A673 (cell line): Measurements from ENCODE around the gene TPM1.

Source experiments
- EZH2 ChIP-seq: fragments of 200-600 bp; sonication (generic); IDR thresholded peaks from 2 replicates; pipeline ENCODE4 v1.6.1; 2017; ENCODE audit warnings: borderline replicate concordance, low read depth, mild to moderate bottlenecking, mixed read lengths, antibody characterized with exemption, low read length; ENCODE audit not compliant: poor library complexity, severe bottlenecking
- TF ChIP-seq, protein P1 (sequence below): fragments of 300-800, 200-600 bp; sonication (generic); conservative IDR thresholded peaks from 2 replicates; pipeline ENCODE4 v1.5.1; 2017; ENCODE audit warnings: low read depth, mild to moderate bottlenecking, antibody characterized with exemption, low read length, moderate library complexity, mixed read lengths

DNA sequence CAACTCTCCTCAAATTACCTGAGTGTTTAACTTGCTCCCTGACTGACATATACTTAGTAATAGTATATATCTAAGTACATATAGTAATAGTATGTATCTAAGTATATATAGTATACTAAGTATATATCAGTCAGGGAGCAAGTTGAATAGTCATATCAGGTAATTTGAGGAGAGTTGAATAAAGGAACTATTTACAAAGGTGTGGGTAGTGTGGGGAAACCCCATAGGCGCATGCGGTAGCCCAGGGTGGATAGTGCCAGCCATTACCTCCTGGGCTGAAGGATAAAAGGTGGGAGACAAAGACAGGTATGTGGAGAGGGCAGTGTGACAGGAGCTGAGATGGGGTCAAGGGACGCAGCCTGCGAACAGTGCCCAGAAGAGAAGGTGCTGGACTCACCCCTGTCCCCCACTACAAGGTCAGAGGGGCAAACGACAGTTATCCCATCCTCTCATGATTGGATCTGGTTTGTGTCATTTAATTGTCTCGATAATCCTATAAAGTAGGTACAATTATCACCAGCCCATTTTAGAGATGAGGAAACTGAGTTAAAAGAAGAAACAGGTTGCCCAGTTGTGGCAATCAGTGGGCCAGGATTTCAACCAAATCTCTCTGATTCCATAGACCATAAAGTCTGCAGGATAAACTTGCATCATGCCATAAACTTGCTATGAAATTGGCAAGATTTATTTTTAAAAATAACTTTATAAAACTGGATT is 34.1 kb upstream of the TPM1 start:
- TF ChIP-seq, protein P1, sequence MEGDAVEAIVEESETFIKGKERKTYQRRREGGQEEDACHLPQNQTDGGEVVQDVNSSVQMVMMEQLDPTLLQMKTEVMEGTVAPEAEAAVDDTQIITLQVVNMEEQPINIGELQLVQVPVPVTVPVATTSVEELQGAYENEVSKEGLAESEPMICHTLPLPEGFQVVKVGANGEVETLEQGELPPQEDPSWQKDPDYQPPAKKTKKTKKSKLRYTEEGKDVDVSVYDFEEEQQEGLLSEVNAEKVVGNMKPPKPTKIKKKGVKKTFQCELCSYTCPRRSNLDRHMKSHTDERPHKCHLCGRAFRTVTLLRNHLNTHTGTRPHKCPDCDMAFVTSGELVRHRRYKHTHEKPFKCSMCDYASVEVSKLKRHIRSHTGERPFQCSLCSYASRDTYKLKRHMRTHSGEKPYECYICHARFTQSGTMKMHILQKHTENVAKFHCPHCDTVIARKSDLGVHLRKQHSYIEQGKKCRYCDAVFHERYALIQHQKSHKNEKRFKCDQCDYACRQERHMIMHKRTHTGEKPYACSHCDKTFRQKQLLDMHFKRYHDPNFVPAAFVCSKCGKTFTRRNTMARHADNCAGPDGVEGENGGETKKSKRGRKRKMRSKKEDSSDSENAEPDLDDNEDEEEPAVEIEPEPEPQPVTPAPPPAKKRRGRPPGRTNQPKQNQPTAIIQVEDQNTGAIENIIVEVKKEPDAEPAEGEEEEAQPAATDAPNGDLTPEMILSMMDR: no peak
- TF ChIP-seq EZH2: no peak
